Activated CD4-positive, alpha-beta T cell treated with anti-CD3 and anti-CD28 coated beads for 48 hours (primary cell): Measurements from ENCODE around the gene HERC6.
"Not testable (repeated sequence)": the region's sequence is repeated elsewhere in the genome, so short reads cannot be mapped to it uniquely, and the experiment has no call there.

ENCODE experiments used
- DNase-seq: peaks from one replicate; pipeline ENCODE4 v3.0.0-alpha.2; 2020

The HERC6 gene

DNA sequence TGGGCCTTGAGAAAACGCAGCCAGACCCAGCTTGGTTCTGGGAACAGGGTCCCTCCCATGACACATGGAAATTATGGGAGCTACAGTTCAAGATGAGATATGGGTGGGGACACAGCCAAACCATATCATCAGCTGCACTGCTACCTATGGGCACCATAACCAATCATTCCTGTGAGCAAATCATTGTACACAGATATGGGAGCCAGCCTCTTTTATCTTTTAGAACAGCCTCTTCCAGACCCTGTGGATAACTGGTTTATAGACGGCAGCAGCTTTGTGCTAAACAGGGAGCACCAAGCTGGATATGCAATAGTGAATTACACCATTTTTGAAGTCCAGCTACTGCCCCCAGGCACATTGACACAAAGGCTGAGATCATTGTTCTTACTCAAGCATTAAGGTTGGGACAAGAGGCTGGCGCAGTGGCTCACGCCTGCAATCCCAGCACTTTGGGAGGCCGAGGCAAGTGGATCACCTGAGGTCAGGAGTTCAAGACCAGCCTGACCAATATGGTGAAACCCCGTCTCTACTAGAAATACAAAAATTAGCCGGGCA, 69.6 kb downstream of the HERC6 start:
- DNase-seq, result not testable (repeated sequence)

DNA sequence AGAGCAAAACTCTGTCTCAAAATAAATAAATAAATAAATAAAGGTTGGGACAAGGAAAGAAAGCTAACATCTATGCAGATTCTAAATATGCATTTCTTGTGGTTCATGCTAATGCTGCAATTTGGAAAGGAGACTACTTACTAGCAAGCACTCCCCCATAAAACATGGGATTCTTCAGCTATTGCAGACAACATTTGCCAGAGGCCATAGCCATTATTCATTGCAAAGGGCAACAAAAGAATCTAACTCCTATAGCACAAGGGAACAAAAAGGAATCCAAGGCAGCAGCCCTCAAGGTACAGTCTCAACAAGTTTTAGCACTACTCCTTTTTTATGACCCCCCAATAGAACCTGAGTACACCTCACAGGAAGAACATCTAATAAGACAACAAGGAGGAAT, 70.2 kb downstream of the HERC6 start:
- no peak for DNase-seq

DNA sequence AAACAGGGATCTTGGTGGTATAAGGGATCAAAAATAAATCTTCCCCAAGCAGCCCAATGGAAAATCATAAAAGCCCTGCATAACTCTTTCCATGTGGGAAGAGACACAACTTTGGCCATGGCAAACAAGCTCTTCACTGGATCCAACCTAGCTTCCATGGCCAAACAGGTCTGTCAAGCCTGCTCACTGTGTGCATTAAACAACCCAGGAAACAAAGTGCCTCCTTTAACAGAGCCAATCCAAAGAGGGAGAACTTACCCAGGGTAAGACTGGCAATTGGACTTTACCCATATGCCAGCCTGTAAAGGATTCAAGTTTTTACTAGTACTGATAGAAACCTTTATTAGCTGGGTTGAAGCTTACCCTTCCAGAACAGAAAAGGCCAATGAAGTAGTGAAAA, 70.6 kb downstream of the HERC6 start:
- DNase-seq, result no peak

DNA sequence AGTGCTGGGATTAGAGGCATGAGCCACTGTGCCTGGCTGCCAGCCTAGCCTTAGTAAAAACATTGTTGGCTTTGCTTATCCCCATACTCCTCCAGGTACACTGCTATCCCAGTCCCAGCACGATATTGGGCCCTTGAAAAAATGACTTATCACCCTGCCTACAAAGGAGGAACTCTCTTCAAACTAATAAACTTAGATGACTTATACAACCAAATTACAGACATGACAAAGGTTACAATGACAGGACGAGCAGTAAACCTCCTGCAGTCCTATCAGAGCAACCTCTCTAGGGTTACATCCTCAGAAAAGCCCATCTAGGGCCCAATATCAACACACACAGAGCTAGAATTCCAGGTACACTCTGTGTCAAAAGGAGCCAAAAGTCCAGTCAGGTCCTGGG, 72.6 kb downstream of the HERC6 start:
- DNase-seq, result no peak

DNA sequence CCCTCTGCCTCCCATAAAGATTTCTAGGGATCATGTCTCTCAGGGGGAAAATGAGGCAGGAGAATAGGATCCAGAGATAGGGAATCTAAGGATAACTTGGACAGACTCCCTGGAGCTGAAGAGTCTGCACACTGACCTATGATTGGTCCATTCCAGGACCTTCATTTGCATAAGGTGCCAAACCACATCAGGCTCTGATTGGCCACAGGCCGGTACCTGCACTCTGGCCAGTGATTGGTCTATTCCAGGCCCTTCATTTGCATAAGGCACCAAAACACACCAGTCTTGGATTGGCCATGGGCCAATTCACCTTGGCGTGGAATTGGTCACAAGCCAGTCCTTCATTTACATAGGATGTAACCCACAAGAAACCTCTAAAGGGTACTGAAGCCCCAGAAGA, 74.3 kb downstream of the HERC6 start:
- DNase-seq, result no peak

DNA sequence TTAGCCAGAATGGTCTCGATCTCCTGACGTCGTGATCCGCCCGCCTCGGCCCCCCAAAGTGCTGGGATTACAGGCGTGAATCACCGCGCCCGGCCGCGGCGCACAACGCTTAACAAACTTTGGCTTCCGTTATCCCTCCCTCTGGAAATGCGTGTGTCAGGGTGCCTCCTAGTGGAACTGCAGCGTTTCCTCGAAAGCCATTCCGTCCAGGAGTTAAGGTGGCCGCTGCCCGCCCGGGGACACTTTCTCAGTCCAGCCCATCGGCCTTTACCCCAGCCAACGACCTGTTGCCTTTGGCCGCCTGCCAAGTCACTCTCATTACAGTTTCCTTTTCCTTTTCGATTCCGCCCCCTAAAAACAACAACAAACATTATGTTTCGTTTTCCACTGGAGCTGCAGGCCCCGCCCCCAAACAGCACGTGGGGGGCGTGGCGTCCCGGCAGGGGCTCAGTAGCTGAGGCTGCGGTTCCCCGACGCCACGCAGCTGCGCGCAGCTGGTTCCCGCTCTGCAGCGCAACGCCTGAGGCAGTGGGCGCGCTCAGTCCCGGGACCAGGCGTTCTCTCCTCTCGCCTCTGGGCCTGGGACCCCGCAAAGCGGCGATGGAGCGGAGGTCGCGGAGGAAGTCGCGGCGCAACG, 78.1 kb downstream of the HERC6 start, which contains the start of gene HERC5:
HERC5 (plus strand) TSS at position 450 of the 637 bp plus-strand sequence; CDS start at position 601, 151 bp downstream.
- DNase-seq, result peak; percentile 89

DNA sequence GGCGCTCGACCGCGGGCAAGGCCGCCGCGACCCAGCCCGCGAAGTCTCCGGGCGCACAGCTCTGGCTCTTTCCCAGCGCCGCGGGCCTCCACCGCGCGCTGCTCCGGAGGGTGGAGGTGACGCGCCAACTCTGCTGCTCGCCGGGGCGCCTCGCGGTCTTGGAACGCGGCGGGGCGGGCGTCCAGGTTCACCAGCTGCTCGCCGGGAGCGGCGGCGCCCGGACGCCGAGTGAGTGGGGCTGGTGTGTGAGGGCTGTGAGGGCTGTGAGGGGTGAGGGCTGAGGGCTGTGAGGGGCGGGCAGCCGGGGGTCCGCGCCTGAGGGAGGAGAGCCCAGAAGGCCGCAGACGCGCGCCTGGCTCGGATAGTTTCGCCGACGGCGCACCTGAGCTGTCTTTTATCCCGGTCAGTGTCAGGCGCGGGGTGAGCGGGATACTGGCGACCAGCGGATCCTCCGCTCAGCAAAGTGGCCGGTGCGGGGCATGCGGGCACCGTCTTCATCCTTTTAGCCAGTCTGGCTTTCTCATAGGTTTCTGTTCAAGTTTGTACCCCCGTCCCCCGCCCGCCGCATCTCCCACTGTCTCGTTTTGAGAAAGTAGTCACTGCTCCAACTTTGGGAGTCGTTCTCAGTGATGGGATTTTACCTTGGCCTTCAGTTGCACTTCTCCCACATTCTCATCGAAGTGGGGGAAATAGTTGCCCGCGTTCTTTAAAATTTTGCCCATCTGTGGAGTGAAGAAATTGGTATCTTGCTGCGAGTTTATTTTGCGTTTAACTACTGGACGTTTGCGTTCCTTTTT, 78.9 kb downstream of the HERC6 start:
- peak; percentile 53 for DNase-seq

DNA sequence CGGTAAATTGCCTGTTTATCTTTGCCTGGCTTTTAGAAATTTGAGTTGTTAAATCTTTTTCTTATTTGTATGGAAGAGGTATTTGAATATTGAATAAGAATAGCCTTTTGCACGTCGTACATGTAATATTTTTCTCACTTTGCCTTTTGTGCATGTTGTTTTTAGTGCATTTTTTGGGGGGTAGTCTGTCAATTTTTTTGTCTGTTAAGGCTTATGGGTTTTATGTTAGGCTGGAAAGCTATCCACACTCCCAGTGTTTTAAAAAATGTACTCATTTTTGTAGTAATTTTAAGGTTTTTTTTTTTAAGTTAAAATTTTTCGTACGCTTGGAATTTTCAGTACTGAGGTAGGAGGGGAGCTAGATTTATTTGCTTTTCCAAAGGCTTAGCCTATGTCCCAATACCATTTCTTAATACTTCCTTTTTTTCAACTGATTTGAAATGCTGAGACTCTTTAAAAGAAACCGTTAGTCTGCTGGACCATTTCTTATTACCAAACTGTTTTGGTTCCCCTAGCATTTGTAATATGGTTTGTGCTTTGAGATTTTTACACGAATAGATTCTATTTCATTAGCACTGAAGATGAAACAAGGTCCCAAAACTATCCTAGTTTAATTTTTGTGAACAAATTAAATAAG, 79.6 kb downstream of the HERC6 start:
- DNase-seq, result no peak

DNA sequence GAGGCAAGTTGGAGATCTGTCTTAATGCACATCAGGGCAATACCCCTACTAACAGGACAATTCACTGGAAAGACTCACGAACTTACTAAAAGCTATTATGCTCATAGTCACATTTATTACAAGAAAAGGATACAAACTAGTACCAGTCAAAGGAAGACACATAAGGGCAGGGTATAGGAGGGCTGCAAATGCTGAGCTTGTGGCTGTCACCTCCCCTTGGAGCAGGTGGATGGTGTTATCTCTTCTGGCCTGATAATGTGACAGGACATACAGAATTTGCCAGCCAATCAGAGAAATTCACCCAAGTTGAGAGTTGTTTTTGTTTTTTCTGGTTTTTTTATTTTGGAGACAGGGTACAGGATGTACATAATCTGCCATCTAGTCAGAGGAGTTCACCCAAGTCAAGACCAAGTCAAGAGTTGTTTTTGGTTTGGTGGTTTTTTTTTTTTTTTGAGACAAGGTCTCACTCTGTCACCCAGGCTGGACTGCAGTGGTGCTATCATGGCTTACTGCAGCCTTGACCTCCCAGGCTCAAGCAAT, 87.1 kb downstream of the HERC6 start:
- DNase-seq, result no peak

DNA sequence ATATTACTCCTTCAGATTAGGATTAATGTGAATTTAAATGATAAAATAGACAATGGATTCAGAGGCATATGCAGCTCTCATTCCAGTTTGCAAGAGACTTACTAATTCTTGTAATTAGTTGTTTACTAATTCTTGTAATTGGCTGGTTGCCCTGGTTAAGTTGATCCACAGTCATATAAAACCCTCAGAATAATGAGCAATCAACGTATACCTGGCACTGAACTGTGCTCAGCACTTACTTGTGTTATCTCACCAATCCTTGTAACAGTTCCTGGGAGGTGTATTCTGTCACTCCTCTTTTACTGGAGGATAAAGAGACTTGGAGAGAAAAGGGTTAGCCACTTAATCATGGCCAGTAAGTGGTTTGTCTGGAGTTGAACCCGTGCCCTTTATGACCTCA, 88.7 kb downstream of the HERC6 start:
- DNase-seq, result no peak

DNA sequence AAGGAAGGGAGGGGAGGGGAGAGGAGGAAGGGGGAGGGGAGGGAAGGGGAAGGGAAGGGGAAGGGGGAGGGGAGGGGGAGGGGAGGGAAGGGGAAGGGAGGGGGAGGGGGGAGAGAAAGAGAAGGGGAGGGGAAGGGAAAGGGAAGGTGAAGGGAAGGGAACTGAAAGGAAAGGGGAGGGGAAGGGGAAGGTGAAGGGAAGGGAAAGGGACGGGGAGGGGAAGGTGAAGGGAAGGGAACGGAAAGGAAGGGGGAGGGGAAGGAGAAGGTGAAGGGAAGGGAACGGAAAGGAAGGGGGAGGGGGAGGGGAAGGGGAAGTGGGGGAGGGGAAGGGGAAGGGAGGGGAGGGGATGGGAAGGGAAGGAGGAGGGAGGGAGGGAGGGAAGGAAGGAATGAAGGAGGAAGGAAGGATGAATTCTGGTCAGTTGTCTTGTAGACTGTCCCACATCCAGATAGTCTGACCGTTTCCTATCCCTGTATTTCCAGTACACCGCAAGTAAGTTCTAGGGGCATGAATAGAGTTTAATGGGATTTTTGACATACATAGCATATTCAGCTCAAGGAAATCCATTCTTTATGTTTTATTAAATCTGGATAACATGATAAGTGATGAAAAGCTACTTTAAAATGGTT, 98.7 kb downstream of the HERC6 start:
- no peak for DNase-seq

DNA sequence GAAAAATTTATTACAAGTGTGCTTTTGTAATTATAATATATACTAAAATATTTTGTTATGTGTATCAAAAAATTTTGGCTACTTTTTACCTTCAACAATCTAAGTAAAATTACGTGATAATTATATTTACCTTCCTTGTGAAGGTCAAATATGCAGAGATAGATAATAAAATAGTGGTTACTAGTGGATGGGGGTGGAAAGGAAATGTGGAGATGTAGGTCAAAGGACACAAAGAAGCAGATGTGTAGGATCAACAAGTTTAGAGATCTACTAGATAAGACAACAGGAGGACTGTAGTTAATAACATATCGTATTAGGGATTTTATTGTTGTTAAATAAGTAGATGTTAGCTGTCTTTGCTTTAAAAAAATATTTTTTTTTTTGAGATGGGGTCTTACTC, 99.6 kb downstream of the HERC6 start:
- DNase-seq, result no peak

DNA sequence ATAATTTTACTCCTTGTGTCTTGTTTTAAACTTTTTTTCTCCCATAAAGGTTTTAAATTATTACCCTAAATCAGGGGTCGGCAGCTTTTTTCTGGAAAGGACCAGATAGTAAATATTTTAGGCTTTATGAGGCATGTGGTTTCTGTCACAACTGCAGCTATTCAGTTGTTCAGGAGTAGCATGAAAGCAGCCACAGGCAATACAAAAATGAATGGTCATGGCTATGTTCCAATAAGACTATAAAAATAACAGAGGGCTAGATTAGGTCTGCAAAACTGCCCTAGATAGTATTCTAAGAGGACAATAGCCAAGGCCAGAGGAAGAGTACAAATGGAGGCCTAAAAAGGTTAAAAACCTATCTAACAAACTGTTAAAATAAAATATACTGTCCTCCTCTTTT, 102.9 kb downstream of the HERC6 start:
- DNase-seq, result no peak

DNA sequence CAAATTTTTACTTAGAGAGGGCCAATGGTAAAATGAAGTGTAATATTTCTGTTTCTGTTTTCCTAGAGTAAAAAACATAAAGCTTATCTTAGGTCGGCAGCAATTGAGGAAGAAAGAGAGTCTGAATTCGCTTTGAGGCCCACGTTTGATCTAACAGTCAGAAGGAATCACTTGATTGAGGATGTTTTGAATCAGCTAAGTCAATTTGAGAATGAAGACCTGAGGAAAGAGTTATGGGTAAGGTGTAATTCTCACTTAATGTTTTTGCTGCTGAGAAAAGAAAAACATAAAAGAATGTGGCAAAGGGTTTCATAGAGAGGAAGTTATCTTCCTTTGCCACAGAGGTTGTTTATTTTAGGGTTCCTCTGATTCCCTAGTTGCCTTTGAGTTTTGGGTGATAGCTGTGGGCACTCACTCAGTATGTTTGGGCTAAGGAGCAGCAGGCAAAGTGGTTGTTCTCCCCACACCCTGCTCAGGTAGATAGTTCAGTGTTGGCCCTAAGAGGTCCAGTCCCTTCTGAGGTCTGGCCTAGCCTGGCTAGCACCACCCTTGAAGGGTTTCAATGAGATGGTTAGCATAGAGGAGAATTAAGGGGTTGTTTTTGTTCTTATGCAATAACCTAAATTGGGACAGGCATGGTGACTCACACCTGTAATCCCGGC, 110.6 kb downstream of the HERC6 start:
- no peak for DNase-seq
